DND-41 (cell line): ENCODE data around the gene CKAP2L.
A peak's percentile ranks its signal among the peaks of the same experiment; 100 is the strongest.

ENCODE experiments used
- CTCF ChIP-seq: IDR thresholded peaks from 2 replicates; pipeline ENCODE4 v1.5.1; 2012; ENCODE audit warnings: borderline replicate concordance, low read length, moderate library complexity, mild to moderate bottlenecking; ENCODE audit not compliant: poor library complexity, severe bottlenecking; ENCODE audit errors: extremely low read depth
- EZH2 ChIP-seq: IDR thresholded peaks from 3 replicates; pipeline ENCODE4 v1.6.1; 2012; ENCODE audit warnings: borderline replicate concordance, low read depth, mild to moderate bottlenecking, moderate library complexity, low read length, inconsistent platforms; ENCODE audit not compliant: severe bottlenecking

DNA sequence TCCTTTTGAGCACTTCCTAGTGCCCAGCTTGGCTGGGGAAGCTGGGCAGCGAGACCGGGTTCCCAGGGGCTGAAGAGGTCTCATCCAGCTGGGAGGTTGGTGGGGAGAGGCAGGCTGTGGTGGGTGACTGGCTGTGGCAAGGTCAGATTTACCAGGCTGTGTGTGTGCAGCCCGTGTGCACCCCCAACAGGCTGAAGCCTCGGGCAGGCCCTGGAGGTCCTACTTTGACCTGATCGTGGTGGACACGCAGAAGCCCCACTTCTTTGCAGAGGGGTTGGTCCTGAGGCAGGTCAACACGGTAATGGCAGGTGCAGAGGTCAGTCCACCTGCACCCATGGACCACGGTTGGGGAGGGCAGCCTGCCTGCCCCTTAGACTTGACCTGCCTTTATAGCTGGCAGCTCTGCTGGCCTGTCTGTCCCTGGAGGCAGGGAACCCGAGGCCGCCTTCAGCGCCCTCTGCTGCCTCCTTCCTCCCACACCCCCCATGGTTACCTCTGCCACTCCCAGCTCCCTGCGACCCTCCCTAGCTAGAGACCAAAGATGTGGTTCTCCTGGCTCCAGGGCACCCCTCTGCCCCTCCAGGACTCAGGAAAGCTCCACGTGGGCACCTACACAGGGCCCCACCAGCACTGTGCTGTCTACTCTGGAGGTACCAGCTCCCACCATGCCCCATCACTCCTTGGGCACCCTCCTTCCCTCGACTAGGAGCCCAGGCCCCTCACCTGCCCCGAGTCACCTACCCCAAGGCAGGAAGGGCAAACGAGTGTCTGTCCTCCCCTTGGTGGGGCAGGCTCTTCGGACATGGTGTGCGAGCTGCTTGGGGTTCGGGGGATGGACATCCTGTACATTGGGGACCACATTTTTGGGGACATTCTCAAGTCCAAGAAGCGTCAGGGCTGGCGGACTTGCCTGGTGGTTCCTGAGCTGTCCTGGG, 39.6 kb downstream of the CKAP2L start:
- TF ChIP-seq CTCF (peak; percentile 43), EZH2 (no peak)
